K562 (cell line): ENCODE data around the gene ASB11. TPM values are rescaled to one million over a fixed set of nuclear protein-coding genes. Genes with fewer than 3 reads are reported as not detected.

Source experiments
- ATAC-seq: fragments of 200-7000 bp; cut with Tn5 transposase; 3 replicates; pipeline ENCODE4 v1.9.1; 2020; ENCODE audit warnings: moderate library complexity
- BruUV-seq: library from RNA; stranded (reverse); fragments of 400-500 nt; replicated peaks from 2 replicates; lab custom pipeline; 2021; lab: Mats Ljungman, UMichigan
- CTCF ChIA-PET: fragments of 300-600 bp; formaldehyde crosslinking; extraction: SDS; loops from one replicate; lab custom pipeline; 2021; ENCODE audit warnings: low intra/inter-chr PET ratio; lab: Yijun Ruan, JAX
- POLR2A ChIA-PET: fragments of 300-600, 350-650 bp; sonication (Branson Sonifier 250); formaldehyde crosslinking; extraction: SDS; loops from one replicate; lab custom pipeline; 2021; ENCODE audit warnings: antibody characterized with exemption, inconsistent platforms; lab: Yijun Ruan, JAX
- DNase-seq, 4 experiments: peaks; one replicate each; pipeline versions ENCODE4 v3.0.0 to v3.0.0-alpha.2; 2011 to 2018; ENCODE audit warnings: low spot score in 3 of 4, mixed read lengths in 3 of 4; ENCODE audit errors: extremely low read depth in 1 of 4
- FAIRE-seq: peaks from 2 replicates; lab custom pipeline; 2011; peaks lifted over from hg19 to GRCh38; lab: Jason Lieb, UNC
- H2AFZ ChIP-seq: 2 replicates; pipeline ENCODE4 v1.6.0; 2011; ENCODE audit warnings: low read depth, low read length, control low read depth, inconsistent platforms
- H3K27ac ChIP-seq: fragments of 200-600 bp; 3 replicates; pipeline ENCODE4 v1.8.0; 2011; ENCODE audit warnings: low read depth, mild to moderate bottlenecking, control low read depth, inconsistent platforms, low read length, moderate library complexity, mixed read lengths; ENCODE audit errors: extremely low read depth
- H3K27me3 ChIP-seq, 2 experiments: fragments of 300-600 bp in 1 of 2; 2 replicates in 1 of 2; 3 replicates in 1 of 2; pipeline versions ENCODE4 v1.6.0 to v1.8.0; 2011; ENCODE audit warnings: inconsistent platforms in 2 of 2, low read length in 2 of 2, mild to moderate bottlenecking in 1 of 2, mixed read lengths in 1 of 2, moderate library complexity in 1 of 2; ENCODE audit not compliant: control insufficient read depth in 2 of 2, insufficient read depth in 2 of 2
- H3K36me3 ChIP-seq: fragments of 300-600 bp; 3 replicates; pipeline ENCODE4 v1.8.0; 2011; ENCODE audit warnings: mild to moderate bottlenecking, low read length, inconsistent platforms; ENCODE audit not compliant: control insufficient read depth, insufficient read depth
- H3K4me1 ChIP-seq, 2 experiments: fragments of 200-600 bp in 1 of 2; replicated peaks in 1 of 2; 2 replicates in 1 of 2; 3 replicates in 1 of 2; pipeline versions ENCODE4 v1.5.1 to v1.8.0; 2011; ENCODE audit warnings: inconsistent platforms in 2 of 2, low read length in 2 of 2, mild to moderate bottlenecking in 1 of 2, mixed read lengths in 1 of 2, moderate library complexity in 1 of 2; ENCODE audit not compliant: control insufficient read depth in 2 of 2, insufficient read depth in 2 of 2
- H3K4me2 ChIP-seq: 2 replicates; pipeline ENCODE4 v1.6.1; 2011; ENCODE audit warnings: low read length, control low read depth, inconsistent platforms, mixed read lengths; ENCODE audit not compliant: insufficient read depth
- H3K4me3 ChIP-seq: fragments of 200-600 bp; sonication (generic), shearing (Covaris generic); 2 replicates; pipeline ENCODE4 v1.5.1; 2016; ENCODE audit warnings: control low read depth, inconsistent platforms
- H3K79me2 ChIP-seq: fragments of 200-600 bp; 3 replicates; pipeline ENCODE4 v1.8.0; 2011; ENCODE audit warnings: low read length, inconsistent platforms; ENCODE audit not compliant: control insufficient read depth, insufficient read depth
- H3K9ac ChIP-seq, 2 experiments: 2 replicates each; pipeline versions ENCODE4 v1.6.0 to v1.6.1; 2011; ENCODE audit warnings: low read depth in 2 of 2, low read length in 2 of 2, control low read depth in 1 of 2, inconsistent platforms in 1 of 2, mild to moderate bottlenecking in 1 of 2, mixed read lengths in 1 of 2; ENCODE audit not compliant: insufficient read depth in 1 of 2
- H3K9me1 ChIP-seq: one replicate; pipeline ENCODE4 v1.6.0; 2011; ENCODE audit warnings: inconsistent platforms, mild to moderate bottlenecking, low read length, moderate library complexity; ENCODE audit not compliant: control insufficient read depth, insufficient read depth
- H3K9me3 ChIP-seq: replicated peaks from 2 replicates; pipeline ENCODE4 v1.5.1; 2011; ENCODE audit warnings: low read depth, low read length, inconsistent platforms; ENCODE audit not compliant: control insufficient read depth, insufficient read depth
- H4K20me1 ChIP-seq: replicated peaks from 2 replicates; pipeline ENCODE4 v1.6.1; 2011; ENCODE audit warnings: low read length, inconsistent platforms, mixed read lengths; ENCODE audit not compliant: control insufficient read depth, insufficient read depth
- HIVEP1 ChIP-seq: fragments of 250-450 bp; sonication (Bioruptor Pico); IDR thresholded peaks from 2 replicates; pipeline ENCODE4 v1.4.0; 2020; ENCODE audit warnings: mild to moderate bottlenecking
- MYBL2 ChIP-seq, 2 experiments: fragments of 450-650 bp in 1 of 2; sonication (generic) in 1 of 2; formaldehyde crosslinking in 1 of 2; IDR thresholded peaks; 2 replicates each; pipeline versions ENCODE4 v1.6.1 to v1.8.1; 2017 to 2022; ENCODE audit warnings: borderline replicate concordance in 1 of 2, inconsistent platforms in 1 of 2, low read depth in 1 of 2, mild to moderate bottlenecking in 1 of 2, missing genetic modification reagents in 1 of 2, moderate library complexity in 1 of 2
- WGBS: fragments of 100-300 bp; shearing (Covaris generic); methylation state at CpG from one replicate; pipeline ENCODE4 v1.1.6; 2016; ENCODE audit warnings: low coverage, mixed read lengths; ENCODE audit not compliant: insufficient coverage; ENCODE audit errors: missing lambda C conversion rate; 5-methylcytosine and 5-hydroxymethylcytosine counted together
- in situ Hi-C: fragments of 300-500 bp; cut with MboI; formaldehyde crosslinking; loops from 4 replicates; pipeline ENCODE4 v1.15.0; 2018; ENCODE audit warnings: inconsistent platforms, mixed read lengths
- intact Hi-C: fragments of 100-400 bp; cut with micrococcal nuclease; formaldehyde crosslinking; loops from 2 replicates; pipeline ENCODE4 v1.14.2; 2022
- polyA plus RNA-seq, 8 experiments: library from polyadenylated mRNA; depleted of rRNA in 4 of 8; stranded (reverse) in 5 of 8; unstranded in 3 of 8; fragments of >200 nt; fragmentation: Nextera tagmentation in 2 of 8; fragmentation: Illumina TruSeq in 1 of 8; extraction: Ambion mirVana in 2 of 8; extraction: Trizol in 1 of 8; gene quantifications; 2 replicates each; pipeline versions ENCODE4 v1.2.1 to v1.2.3, GENCODE V29; 2011 to 2014; ENCODE audit warnings: inconsistent platforms in 1 of 8, missing spikeins in 1 of 8
- total RNA-seq, 7 experiments: library from RNA; depleted of rRNA in 6 of 7; stranded (reverse); fragments of >200 nt in 6 of 7; fragmentation: Illumina TruSeq in 2 of 7; extraction: Trizol in 2 of 7; gene quantifications; 2 replicates each; pipeline versions ENCODE4 v1.2.1 to v1.2.3, GENCODE V29; 2011 to 2021; ENCODE audit warnings: low replicate concordance in 1 of 7

Gene ASB11
- total and polyA plus RNA-seq, 9 of the 15 experiments (the other 6 are each of a cell fraction or from before 2014, with no cell fraction given): not detected

GRCh38 chrX:15336023-15336413 is 20.6 kb upstream of the ASB11 start:
- H2AFZ ChIP-seq: peak overlapping the region; percentile 94
- no peaks in the 10 kb centered on the region for H3K9me1 ChIP-seq
- FAIRE-seq: no peak
- H3K4me3 ChIP-seq: peak overlapping the region; percentile 84
- H4K20me1 ChIP-seq: no peaks in the 10 kb centered on the region
- TF ChIP-seq MYBL2 (IDR thresholded peaks at IDR 0.05; ENCODE audit: low read depth) (0 out of 2 replicates have a peak, but pooled peaks have one; percentile 2), MYBL2 (CRISPR knock-in tag; IDR thresholded peaks at IDR 0.05; ENCODE audit: borderline replicate concordance) (no peak), HIVEP1 (CRISPR knock-in tag) (no peak)
- TF ChIP-seq, all 486 proteins: peak for 1
- H3K27me3 ChIP-seq: peaks cover 0 to 3% of the 10 kb centered on the region in 2 experiments; a peak in 3 of 5 replicates
- peaks cover 28% of the 10 kb centered on the region for H3K79me2 ChIP-seq
- DNase-seq (peak; percentile 6 to 16 (median 9)), ATAC-seq (no peak)
- POLR2A ChIA-PET: no interaction called here
- H3K9ac ChIP-seq: peak overlapping the region; percentile 54 to 62; a peak in 3 of 4 replicates
- peaks cover 25% of the 10 kb centered on the region; the same call in 2 of the 3 replicates for H3K36me3 ChIP-seq
- peak overlapping the region; percentile 95 for H3K4me2 ChIP-seq
- H3K4me1 ChIP-seq: no peaks in the 10 kb centered on the region; a peak in 2 of 5 replicates
- in situ Hi-C loops: loop anchor here (25.0 kb wide), 1 partner anchor 126 kb away; no protein-coding TSS in a partner anchor
- H3K9me3 ChIP-seq: no peaks in the 10 kb centered on the region
- no TSS peak for BruUV-seq
- WGBS: 1% methylated on average over 10 of the region's 10 CpGs
- no peak overlapping the region; the same call in 1 of the 3 replicates for H3K27ac ChIP-seq
- intact Hi-C loops: no loop called here
- CTCF ChIA-PET: no interaction called here
